ENCODE measurements around the gene NBPF15.
"Not testable (repeated sequence)": the region's sequence is repeated elsewhere in the genome, so short reads cannot be mapped to it uniquely, and the experiment has no call there.

GRCh38 chr1:144412491-144413403 is 48.7 kb downstream of the NBPF15 start:
- TF ChIP-seq POLR2A (IDR thresholded peaks at IDR 0.05) (peak; percentile 98 to 99), POLR2AphosphoS5 (IDR thresholded peaks at IDR 0.05) (peak; percentile 96 to 100 (median 98))
- TF ChIP-seq, protein P1, sequence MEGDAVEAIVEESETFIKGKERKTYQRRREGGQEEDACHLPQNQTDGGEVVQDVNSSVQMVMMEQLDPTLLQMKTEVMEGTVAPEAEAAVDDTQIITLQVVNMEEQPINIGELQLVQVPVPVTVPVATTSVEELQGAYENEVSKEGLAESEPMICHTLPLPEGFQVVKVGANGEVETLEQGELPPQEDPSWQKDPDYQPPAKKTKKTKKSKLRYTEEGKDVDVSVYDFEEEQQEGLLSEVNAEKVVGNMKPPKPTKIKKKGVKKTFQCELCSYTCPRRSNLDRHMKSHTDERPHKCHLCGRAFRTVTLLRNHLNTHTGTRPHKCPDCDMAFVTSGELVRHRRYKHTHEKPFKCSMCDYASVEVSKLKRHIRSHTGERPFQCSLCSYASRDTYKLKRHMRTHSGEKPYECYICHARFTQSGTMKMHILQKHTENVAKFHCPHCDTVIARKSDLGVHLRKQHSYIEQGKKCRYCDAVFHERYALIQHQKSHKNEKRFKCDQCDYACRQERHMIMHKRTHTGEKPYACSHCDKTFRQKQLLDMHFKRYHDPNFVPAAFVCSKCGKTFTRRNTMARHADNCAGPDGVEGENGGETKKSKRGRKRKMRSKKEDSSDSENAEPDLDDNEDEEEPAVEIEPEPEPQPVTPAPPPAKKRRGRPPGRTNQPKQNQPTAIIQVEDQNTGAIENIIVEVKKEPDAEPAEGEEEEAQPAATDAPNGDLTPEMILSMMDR (IDR thresholded peaks at IDR 0.05): not testable (repeated sequence)
